HUDEP-2 (cell line): ENCODE data around the gene CCL21.
A peak's percentile ranks its signal among the peaks of the same experiment; 100 is the strongest.

Experiments used
- DNase-seq, 76 experiments: peaks; one replicate each; lab custom pipeline; 2025; ENCODE audit not compliant: unreplicated experiment in 76 of 76; lab: John Stamatoyannopoulos, UW

Gene CCL21

DNA sequence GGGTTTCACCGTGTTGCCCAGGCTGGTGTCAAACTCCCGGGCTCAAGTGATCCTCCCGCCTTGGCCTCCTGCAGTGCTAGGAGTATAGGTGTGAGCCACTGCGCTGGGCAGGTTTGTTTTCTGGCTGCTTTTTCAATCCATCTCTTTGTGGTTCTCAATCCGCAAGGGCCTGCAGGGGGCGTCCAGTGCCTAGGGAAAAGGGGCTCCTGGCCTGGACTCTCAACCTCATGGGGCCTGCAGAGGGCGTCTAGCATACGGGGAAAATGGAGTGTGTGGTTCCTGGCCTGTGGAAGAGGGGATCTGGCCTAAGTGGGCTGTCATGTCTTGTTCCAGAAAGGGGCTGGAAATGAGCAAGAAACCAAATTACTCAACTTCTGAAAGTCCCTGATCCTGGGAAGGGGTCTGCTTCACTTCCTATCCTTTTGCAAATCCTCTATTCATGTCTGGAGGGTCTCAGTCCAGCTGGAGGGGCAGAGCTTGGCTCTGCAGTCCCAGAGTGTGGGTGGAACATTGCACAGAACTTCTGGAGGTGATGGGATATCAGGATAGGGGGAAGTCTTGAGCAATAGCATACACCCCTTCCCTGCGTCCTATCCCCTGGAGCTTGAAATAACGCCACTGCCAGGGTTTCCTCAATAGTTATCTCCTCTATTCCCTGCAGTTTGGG lies 34.8 kb downstream of the CCL21 start:
- DNase-seq = peak in 69 of 76 experiments; percentile 14 to 81 (median 63)

- DNase-seq = no peak
Measured at GRCh38 chr9:34674440-34674839, 35.5 kb downstream of the CCL21 start.

GRCh38 chr9:34671307-34671706 lies 38.6 kb downstream of the CCL21 start:
- DNase-seq = no peak

DNA sequence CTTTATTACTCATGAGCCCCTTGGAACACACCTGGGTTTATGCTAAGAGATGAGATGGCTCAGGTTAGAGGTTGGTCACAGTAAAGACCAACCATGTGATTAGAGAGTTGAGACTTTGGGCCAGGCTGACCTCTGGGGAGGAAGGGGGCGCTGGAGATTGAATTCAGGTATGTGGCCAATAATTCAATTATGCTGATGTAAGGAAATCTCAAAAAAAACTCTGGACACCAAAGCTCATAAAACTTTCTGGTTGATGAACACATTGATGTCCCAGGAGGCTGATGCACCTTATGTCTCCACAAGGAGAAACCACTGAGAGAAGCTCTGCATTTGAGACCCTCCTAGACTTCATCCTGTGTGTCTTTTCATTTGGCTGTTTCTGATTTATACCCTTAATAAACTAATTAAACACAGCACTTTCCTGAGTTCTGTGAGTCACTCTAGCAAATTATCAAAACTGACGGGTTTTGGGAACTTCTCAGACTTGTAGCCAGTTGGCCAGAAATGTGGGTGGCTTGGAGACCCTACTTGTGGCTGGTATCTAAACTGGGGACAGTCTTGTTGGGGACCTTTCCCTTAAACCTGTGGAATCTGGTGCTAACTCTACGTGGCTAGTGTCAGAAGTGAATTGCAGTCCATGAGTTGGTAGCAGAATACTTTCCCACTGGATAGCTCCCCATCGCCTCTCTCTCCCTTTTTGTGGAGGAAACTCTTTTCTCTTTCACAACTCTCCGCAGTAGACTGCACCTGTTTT lies 40.0 kb downstream of the CCL21 start:
- DNase-seq = no peak

- peak in 75 of 76 experiments; percentile 48 to 96 (median 90) for DNase-seq
Measured at GRCh38 chr9:34665381-34666250, 44.3 kb downstream of the CCL21 start.

GRCh38 chr9:34665067-34665380 lies 44.9 kb downstream of the CCL21 start:
- peak in 1 of 76 experiments; percentile 92 for DNase-seq

DNA sequence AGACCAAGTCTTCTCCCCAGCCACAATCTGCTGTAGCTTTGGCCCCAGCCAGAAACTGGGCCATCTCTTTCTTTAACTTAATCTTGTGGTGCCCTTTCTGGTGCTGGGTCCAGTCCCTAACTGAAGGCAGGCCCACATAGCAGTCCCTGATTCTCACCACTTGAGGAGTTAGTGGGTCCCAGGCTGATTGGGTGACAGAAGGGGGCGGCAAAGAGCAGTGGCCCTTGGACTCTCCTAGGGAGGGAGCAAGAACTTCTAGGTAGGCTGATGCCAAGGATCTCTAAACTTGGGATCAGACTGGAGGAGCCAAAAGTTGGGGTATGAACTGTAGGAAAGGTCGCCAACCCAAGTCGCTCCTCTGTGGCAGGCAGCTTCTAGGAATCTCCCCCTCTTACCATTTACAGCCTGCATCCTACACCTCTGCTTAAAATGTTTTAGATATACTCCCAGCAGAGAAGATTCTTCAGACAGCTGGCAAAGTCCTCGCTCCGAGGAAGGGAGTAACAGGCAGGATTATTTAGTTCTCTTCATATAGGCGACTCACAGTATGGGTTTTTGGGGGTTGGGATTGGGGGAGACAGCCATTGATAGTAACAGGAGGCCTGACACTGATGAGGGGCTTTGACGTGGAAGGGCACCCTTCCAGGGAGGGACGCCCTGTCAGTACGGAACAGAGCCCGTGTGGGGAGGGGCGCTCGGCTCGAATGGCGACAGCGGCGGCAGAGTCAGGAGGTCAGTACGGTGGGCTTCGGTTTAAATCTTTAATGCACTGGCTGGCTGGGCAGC lies 45.5 kb downstream of the CCL21 start:
- DNase-seq = peak in 72 of 76 experiments; percentile 25 to 90 (median 73)

DNA sequence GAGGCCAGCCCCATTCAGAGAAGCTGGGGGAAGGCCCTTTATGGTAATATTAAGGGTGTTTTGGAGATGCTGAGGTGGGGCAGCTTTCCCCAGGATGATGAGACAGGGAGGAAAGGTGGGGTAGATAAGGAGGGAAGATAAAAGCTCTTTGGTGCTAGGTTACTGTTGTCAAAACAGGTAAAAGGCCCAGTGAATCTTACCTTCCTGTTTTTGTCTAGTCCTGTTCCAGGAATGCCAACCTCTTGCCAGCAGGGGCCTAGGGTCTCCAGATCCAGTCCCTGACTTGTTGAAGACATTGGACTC lies 46.7 kb downstream of the CCL21 start:
- no peak for DNase-seq

- DNase-seq = no peak
Measured at GRCh38 chr9:34662526-34663302, 47.2 kb downstream of the CCL21 start, which contains the start of gene CCL27. Gene CCL27 (minus strand): TSS chr9:34662657. CDS start chr9:34662633, 24 bp downstream.

GRCh38 chr9:34659592-34660253 lies 50.2 kb downstream of the CCL21 start:
- no peak for DNase-seq
